ENCODE results near the gene CDCA8.

- no peak for TF ChIP-seq CTCF (IDR thresholded peaks at IDR 0.05; ENCODE audit: insufficient read depth, low read length)
- TF ChIP-seq, protein P1, sequence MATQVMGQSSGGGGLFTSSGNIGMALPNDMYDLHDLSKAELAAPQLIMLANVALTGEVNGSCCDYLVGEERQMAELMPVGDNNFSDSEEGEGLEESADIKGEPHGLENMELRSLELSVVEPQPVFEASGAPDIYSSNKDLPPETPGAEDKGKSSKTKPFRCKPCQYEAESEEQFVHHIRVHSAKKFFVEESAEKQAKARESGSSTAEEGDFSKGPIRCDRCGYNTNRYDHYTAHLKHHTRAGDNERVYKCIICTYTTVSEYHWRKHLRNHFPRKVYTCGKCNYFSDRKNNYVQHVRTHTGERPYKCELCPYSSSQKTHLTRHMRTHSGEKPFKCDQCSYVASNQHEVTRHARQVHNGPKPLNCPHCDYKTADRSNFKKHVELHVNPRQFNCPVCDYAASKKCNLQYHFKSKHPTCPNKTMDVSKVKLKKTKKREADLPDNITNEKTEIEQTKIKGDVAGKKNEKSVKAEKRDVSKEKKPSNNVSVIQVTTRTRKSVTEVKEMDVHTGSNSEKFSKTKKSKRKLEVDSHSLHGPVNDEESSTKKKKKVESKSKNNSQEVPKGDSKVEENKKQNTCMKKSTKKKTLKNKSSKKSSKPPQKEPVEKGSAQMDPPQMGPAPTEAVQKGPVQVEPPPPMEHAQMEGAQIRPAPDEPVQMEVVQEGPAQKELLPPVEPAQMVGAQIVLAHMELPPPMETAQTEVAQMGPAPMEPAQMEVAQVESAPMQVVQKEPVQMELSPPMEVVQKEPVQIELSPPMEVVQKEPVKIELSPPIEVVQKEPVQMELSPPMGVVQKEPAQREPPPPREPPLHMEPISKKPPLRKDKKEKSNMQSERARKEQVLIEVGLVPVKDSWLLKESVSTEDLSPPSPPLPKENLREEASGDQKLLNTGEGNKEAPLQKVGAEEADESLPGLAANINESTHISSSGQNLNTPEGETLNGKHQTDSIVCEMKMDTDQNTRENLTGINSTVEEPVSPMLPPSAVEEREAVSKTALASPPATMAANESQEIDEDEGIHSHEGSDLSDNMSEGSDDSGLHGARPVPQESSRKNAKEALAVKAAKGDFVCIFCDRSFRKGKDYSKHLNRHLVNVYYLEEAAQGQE (IDR thresholded peaks at IDR 0.05; ENCODE audit: insufficient replicate concordance, low read depth), result no peak
Observed at GRCh38 chr1:37718181-37718900, 26.0 kb downstream of the CDCA8 start.

All from HL-60 (cell line).